Astrocyte of the cerebellum (primary cell): Measurements from ENCODE around the gene ITPR2.
A peak's percentile ranks its signal among the peaks of the same experiment; 100 is the strongest.

Source experiments
- DNase-seq: peaks from one replicate; pipeline ENCODE4 v3.0.0-alpha.2; 2011; ENCODE audit warnings: low read depth
- H3K4me3 ChIP-seq: 2 replicates; pipeline ENCODE4 v1.5.1; 2011; ENCODE audit warnings: mild to moderate bottlenecking, low read depth, low read length, moderate library complexity
- CTCF ChIP-seq: IDR thresholded peaks from 2 replicates; pipeline ENCODE4 v1.5.1; 2012; ENCODE audit warnings: low read length, low read depth, moderate library complexity, mild to moderate bottlenecking; ENCODE audit errors: missing control alignments
- in situ Hi-C: cut with HindIII; loops from 2 replicates; pipeline ENCODE4 v1.10.0; 2017; ENCODE audit warnings: low sequenced_read_pairs

Gene ITPR2

GRCh38 chr12:26848156-26848825 lies 15.3 kb upstream of the ITPR2 start:
- no peak for TF ChIP-seq CTCF
- in situ Hi-C loops: no loop called here
- H3K4me3 ChIP-seq: no peak overlapping the region
- no peak for DNase-seq

- TF ChIP-seq CTCF: no peak
- in situ Hi-C loops: no loop called here
- no peak overlapping the region for H3K4me3 ChIP-seq
These were observed 14.4 kb upstream of the ITPR2 start for GRCh38 chr12:26847431-26847830.

GRCh38 chr12:26846416-26846815 lies 13.4 kb upstream of the ITPR2 start:
- DNase-seq: no peak
- in situ Hi-C loops: no loop called here
- TF ChIP-seq CTCF: no peak

More at GRCh38 chr12:26847431-26847830, 14.4 kb upstream of the ITPR2 start:
- DNase-seq: no peak

GRCh38 chr12:26845984-26846383 lies 13.0 kb upstream of the ITPR2 start:
- in situ Hi-C loops: no loop called here
- peak; percentile 43 for DNase-seq
- no peak overlapping the region for H3K4me3 ChIP-seq
- TF ChIP-seq CTCF: no peak

More at GRCh38 chr12:26846416-26846815, 13.4 kb upstream of the ITPR2 start:
- no peak overlapping the region for H3K4me3 ChIP-seq

GRCh38 chr12:26845057-26845666 lies 12.2 kb upstream of the ITPR2 start:
- in situ Hi-C loops: no loop called here
- DNase-seq: peak; percentile 27
- no peak overlapping the region for H3K4me3 ChIP-seq
- TF ChIP-seq CTCF: peak; percentile 66

- H3K4me3 ChIP-seq: no peak overlapping the region
- in situ Hi-C loops: no loop called here
- no peak for DNase-seq
- no peak for TF ChIP-seq CTCF
These were observed 10.3 kb upstream of the ITPR2 start for GRCh38 chr12:26843311-26843710.
